Measurements from ENCODE around the gene SOX5. TPM values are rescaled to one million over a fixed set of nuclear protein-coding genes. Genes with fewer than 3 reads are reported as not detected.

The SOX5 gene
- total and polyA plus RNA-seq, 2 of the 8 experiments (the other 6 are each of a cell fraction or from before 2014, with no cell fraction given) = 2.2 to 2.6 TPM

- TF ChIP-seq CHD7 (IDR thresholded peaks at IDR 0.05; ENCODE audit: insufficient replicate concordance, low read length) (no peak), GTF2F1 (IDR thresholded peaks at IDR 0.05; ENCODE audit: borderline replicate concordance, low read depth, low read length) (no peak), KDM1A (IDR thresholded peaks at IDR 0.05; ENCODE audit: borderline replicate concordance, low read length) (no peak), CTCF (IDR thresholded peaks at IDR 0.05; ENCODE audit: control extremely low read depth in 1 of 3, insufficient read depth in 1 of 3, low read depth in 1 of 3, low read length in 3 of 3) (no peak)
Measured at GRCh38 chr12:23555180-23555824, 394.2 kb downstream of the SOX5 start (continued).
